ENCODE measurements around the gene ANGPTL8.

GRCh38 chr19:11257846-11258380 is 18.5 kb downstream of the ANGPTL8 start:
- TF ChIP-seq SNAI2 (CRISPR knock-in tag; IDR thresholded peaks at IDR 0.05) (no peak), ESRRG (CRISPR knock-in tag; IDR thresholded peaks at IDR 0.05) (no peak), OSR1 (CRISPR knock-in tag; IDR thresholded peaks at IDR 0.05) (no peak), CSDC2 (CRISPR knock-in tag; IDR thresholded peaks at IDR 0.05) (no peak)

Measured in SK-N-SH treated with all-trans-retinoic acid at 6 μM for 48 hours (cell line).